K562 (cell line): Measurements from ENCODE around the gene SLC35B1. TPM values are rescaled to one million over a fixed set of nuclear protein-coding genes. Genes with fewer than 3 reads are reported as not detected.

ENCODE experiments used
- CEBPB ChIP-seq: fragments of 450-650 bp; IDR thresholded peaks from 2 replicates; pipeline ENCODE4 v1.6.1; 2016; ENCODE audit warnings: missing genetic modification characterization, missing compliant biosample characterization
- CSDE1 ChIP-seq, 2 experiments: fragments of 450-650 bp; IDR thresholded peaks; 2 replicates each; pipeline ENCODE4 v1.6.1; 2016; ENCODE audit warnings: mild to moderate bottlenecking in 1 of 2
- ELF1 ChIP-seq: fragments of 200-800 bp; sonication (Bioruptor generic); IDR thresholded peaks from 2 replicates; pipeline ENCODE4 v1.6.1; 2016; ENCODE audit warnings: missing genetic modification characterization, missing compliant biosample characterization
- ELF2 ChIP-seq: fragments of 250-450 bp; sonication (Bioruptor Pico); IDR thresholded peaks from 2 replicates; pipeline ENCODE4 v1.5.0; 2021; ENCODE audit warnings: mild to moderate bottlenecking
- EWSR1 ChIP-seq: fragments of 450-650 bp; IDR thresholded peaks from 2 replicates; pipeline ENCODE4 v1.6.1; 2018; ENCODE audit warnings: borderline replicate concordance, mild to moderate bottlenecking, low read depth, moderate library complexity; ENCODE audit not compliant: partially characterized antibody
- MAFG ChIP-seq: fragments of 450-650 bp; conservative IDR thresholded peaks from 2 replicates; pipeline ENCODE4 v1.6.1; 2016; ENCODE audit warnings: missing genetic modification characterization, missing compliant biosample characterization
- RHOXF2B ChIP-seq: fragments of 250-450 bp; sonication (Bioruptor Pico); conservative IDR thresholded peaks from 2 replicates; pipeline ENCODE4 v1.5.1; 2021
- SMAD4 ChIP-seq: fragments of 250-450 bp; sonication (Bioruptor Pico); conservative IDR thresholded peaks from 2 replicates; pipeline ENCODE4 v1.8.0; 2021; ENCODE audit warnings: inconsistent platforms, mild to moderate bottlenecking, moderate library complexity
- SP2 ChIP-seq: IDR thresholded peaks from 2 replicates; pipeline ENCODE4 v1.6.1; 2011; ENCODE audit warnings: mild to moderate bottlenecking, low read depth, low read length, moderate library complexity; ENCODE audit not compliant: poor library complexity, severe bottlenecking; ENCODE audit errors: extremely low read depth
- THRA ChIP-seq: fragments of 450-650 bp; IDR thresholded peaks from 2 replicates; pipeline ENCODE4 v1.6.1; 2017; ENCODE audit warnings: mild to moderate bottlenecking, moderate library complexity
- TSC22D4 ChIP-seq: fragments of 450-650 bp; IDR thresholded peaks from 2 replicates; pipeline ENCODE4 v1.6.1; 2016; ENCODE audit warnings: missing genetic modification characterization, missing biosample characterization, control low read depth
- ZBTB34 ChIP-seq: fragments of 250-450 bp; sonication (Bioruptor Pico); IDR thresholded peaks from 2 replicates; pipeline ENCODE4 v1.8.0; 2021; ENCODE audit warnings: mild to moderate bottlenecking, moderate library complexity
- ZNF76 ChIP-seq: fragments of 250-450 bp; sonication (Bioruptor Pico); IDR thresholded peaks from 2 replicates; pipeline ENCODE4 v1.4.0; 2020; ENCODE audit warnings: mild to moderate bottlenecking, moderate library complexity, borderline replicate concordance
- polyA plus RNA-seq, 8 experiments: library from polyadenylated mRNA; depleted of rRNA in 4 of 8; stranded (reverse) in 5 of 8; unstranded in 3 of 8; fragments of >200 nt; fragmentation: Nextera tagmentation in 2 of 8; fragmentation: Illumina TruSeq in 1 of 8; extraction: Ambion mirVana in 2 of 8; extraction: Trizol in 1 of 8; gene quantifications; 2 replicates each; pipeline versions ENCODE4 v1.2.1 to v1.2.3, GENCODE V29; 2011 to 2014; ENCODE audit warnings: inconsistent platforms in 1 of 8, missing spikeins in 1 of 8
- total RNA-seq, 7 experiments: library from RNA; depleted of rRNA in 6 of 7; stranded (reverse); fragments of >200 nt in 6 of 7; fragmentation: Illumina TruSeq in 2 of 7; extraction: Trizol in 2 of 7; gene quantifications; 2 replicates each; pipeline versions ENCODE4 v1.2.1 to v1.2.3, GENCODE V29; 2011 to 2021; ENCODE audit warnings: low replicate concordance in 1 of 7
- TF ChIP-seq, protein P1 (sequence below), 2 experiments: fragments of 450-650 bp in 1 of 2; IDR thresholded peaks; 2 replicates each; pipeline ENCODE4 v1.6.1; 2011 to 2017; ENCODE audit warnings: low read depth in 2 of 2, antibody characterized with exemption in 1 of 2, borderline replicate concordance in 1 of 2, low read length in 1 of 2, mild to moderate bottlenecking in 1 of 2, mixed read lengths in 1 of 2; ENCODE audit not compliant: control insufficient read depth in 1 of 2

Gene SLC35B1
- total and polyA plus RNA-seq, 9 of the 15 experiments (the other 6 are each of a cell fraction or from before 2014, with no cell fraction given), result 51.4 to 87.9 (median 66.3) TPM

- no peak for TF ChIP-seq ZBTB34 (CRISPR knock-in tag)
- TF ChIP-seq ELF2 (CRISPR knock-in tag), result peak; percentile 58; the same call in 1 of the 2 replicates
- TF ChIP-seq, protein P1, sequence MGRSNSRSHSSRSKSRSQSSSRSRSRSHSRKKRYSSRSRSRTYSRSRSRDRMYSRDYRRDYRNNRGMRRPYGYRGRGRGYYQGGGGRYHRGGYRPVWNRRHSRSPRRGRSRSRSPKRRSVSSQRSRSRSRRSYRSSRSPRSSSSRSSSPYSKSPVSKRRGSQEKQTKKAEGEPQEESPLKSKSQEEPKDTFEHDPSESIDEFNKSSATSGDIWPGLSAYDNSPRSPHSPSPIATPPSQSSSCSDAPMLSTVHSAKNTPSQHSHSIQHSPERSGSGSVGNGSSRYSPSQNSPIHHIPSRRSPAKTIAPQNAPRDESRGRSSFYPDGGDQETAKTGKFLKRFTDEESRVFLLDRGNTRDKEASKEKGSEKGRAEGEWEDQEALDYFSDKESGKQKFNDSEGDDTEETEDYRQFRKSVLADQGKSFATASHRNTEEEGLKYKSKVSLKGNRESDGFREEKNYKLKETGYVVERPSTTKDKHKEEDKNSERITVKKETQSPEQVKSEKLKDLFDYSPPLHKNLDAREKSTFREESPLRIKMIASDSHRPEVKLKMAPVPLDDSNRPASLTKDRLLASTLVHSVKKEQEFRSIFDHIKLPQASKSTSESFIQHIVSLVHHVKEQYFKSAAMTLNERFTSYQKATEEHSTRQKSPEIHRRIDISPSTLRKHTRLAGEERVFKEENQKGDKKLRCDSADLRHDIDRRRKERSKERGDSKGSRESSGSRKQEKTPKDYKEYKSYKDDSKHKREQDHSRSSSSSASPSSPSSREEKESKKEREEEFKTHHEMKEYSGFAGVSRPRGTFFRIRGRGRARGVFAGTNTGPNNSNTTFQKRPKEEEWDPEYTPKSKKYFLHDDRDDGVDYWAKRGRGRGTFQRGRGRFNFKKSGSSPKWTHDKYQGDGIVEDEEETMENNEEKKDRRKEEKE (IDR thresholded peaks at IDR 0.05; ENCODE audit: borderline replicate concordance in 1 of 2, control insufficient read depth in 1 of 2, low read depth in 2 of 2, low read length in 1 of 2), result peak in 1 of 2 experiments; percentile 61; a peak in 1 of 4 replicates
- TF ChIP-seq ZNF76, result 0 out of 2 replicates have a peak, but pooled peaks have one; percentile 20
- TF ChIP-seq SP2, result no peak
- no peak for TF ChIP-seq TSC22D4
- peak; percentile 80 for TF ChIP-seq ELF1
- TF ChIP-seq MAFG (tag), result no peak
- no peak; the same call in 1 of the 2 replicates for TF ChIP-seq RHOXF2B (CRISPR knock-in tag)
- TF ChIP-seq CSDE1 (IDR thresholded peaks at IDR 0.05), result peak in 1 of 2 experiments; percentile 77; a peak in 2 of 4 replicates
- TF ChIP-seq SMAD4 (CRISPR knock-in tag), result peak; percentile 2; the same call in 1 of the 2 replicates
- TF ChIP-seq THRA, result no peak
- no peak for TF ChIP-seq CEBPB (tag)
- TF ChIP-seq EWSR1, result no peak
Measured at GRCh38 chr17:49707608-49708514, at the start of gene SLC35B1 (continued).
